ENCODE data around the gene LRRC43. TPM values are rescaled to one million over a fixed set of nuclear protein-coding genes. Genes with fewer than 3 reads are reported as not detected.
A peak's percentile ranks its signal among the peaks of the same experiment; 100 is the strongest.

Gene LRRC43
- polyA plus RNA-seq, 2 of the 4 experiments (the other 2 are of a cell fraction): 0.09 to 0.14 TPM

DNA sequence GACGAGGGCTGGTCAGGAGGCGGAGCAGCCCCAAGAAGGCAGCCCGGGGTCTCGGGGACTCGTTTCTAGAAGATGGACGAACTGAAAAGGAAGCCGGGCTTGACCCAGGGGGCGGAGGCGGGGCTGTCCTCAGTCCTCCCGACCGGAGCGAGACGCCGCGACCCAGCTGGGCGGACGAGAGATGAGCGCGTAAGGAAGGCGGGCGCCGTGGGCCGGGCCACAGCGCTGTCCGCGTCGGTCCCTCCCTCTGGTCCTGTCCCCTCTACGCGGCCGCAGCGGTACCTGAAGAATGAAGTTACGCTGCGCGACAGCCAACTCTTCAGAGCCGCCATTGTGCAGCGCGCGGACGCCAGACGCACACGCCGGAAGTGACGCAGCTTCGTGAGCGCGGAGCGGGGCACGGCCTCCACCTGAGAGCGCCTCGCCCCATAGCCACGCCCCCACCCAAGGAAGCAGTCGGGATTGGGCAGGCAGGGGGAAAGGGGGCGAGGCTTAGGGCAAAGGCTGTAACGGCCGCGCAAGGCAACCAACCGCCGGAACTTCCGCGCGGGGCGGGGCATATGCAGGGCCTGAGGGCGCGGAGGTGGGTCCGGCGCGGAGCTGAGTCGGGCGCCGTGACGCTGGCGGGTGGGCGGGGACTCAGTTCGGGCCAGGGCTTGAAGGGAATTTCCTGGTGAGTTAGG, 42.9 kb downstream of the LRRC43 start, which contains the start of gene DIABLO (continued):
- TF ChIP-seq PBX3 (IDR thresholded peaks at IDR 0.05) (peak; percentile 47; the same call in 1 of the 2 replicates), MAX (IDR thresholded peaks at IDR 0.05) (peak; percentile 72), NR3C1 (IDR thresholded peaks at IDR 0.05) (no peak), POLR2A (IDR thresholded peaks at IDR 0.05; ENCODE audit: low read length) (peak; percentile 95), HMGXB4 (CRISPR knock-in tag; IDR thresholded peaks at IDR 0.05; ENCODE audit: borderline replicate concordance) (no peak), NFE2L2 (conservative IDR thresholded peaks at IDR 0.05; ENCODE audit: low read length) (no peak), RAD21 (conservative IDR thresholded peaks at IDR 0.05 in 1 of 2, IDR thresholded peaks at IDR 0.05 in 1 of 2) (no peak), RNF2 (IDR thresholded peaks at IDR 0.05; ENCODE audit: borderline replicate concordance, low read depth) (no peak), EHF (CRISPR knock-in tag; IDR thresholded peaks at IDR 0.05) (no peak), MYC (IDR thresholded peaks at IDR 0.05; ENCODE audit: borderline replicate concordance, low read length) (0 out of 2 replicates have a peak, but pooled peaks have one; percentile 70), RCOR1 (IDR thresholded peaks at IDR 0.05; ENCODE audit: low read depth, low read length) (no peak), HDAC2 (IDR thresholded peaks at IDR 0.05) (no peak; the same call in 1 of the 2 replicates), HOXB13 (CRISPR knock-in tag; IDR thresholded peaks at IDR 0.05; ENCODE audit: low read depth) (no peak), PHF8 (IDR thresholded peaks at IDR 0.05; ENCODE audit: borderline replicate concordance, low read depth) (peak; percentile 99), ZNF302 (CRISPR knock-in tag; IDR thresholded peaks at IDR 0.05) (no peak), NPAS2 (CRISPR knock-in tag; IDR thresholded peaks at IDR 0.05; ENCODE audit: borderline replicate concordance) (no peak), EP300 (IDR thresholded peaks at IDR 0.05) (no peak), ESRRA (IDR thresholded peaks at IDR 0.05; ENCODE audit: borderline replicate concordance, low read length) (no peak), ZFP36 (IDR thresholded peaks at IDR 0.05; ENCODE audit: borderline replicate concordance, partially characterized antibody) (no peak), MAZ (IDR thresholded peaks at IDR 0.05; ENCODE audit: borderline replicate concordance, low read depth, low read length) (no peak)
- TF ChIP-seq, protein P1, sequence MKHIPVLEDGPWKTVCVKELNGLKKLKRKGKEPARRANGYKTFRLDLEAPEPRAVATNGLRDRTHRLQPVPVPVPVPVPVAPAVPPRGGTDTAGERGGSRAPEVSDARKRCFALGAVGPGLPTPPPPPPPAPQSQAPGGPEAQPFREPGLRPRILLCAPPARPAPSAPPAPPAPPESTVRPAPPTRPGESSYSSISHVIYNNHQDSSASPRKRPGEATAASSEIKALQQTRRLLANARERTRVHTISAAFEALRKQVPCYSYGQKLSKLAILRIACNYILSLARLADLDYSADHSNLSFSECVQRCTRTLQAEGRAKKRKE (CRISPR knock-in tag; IDR thresholded peaks at IDR 0.05; ENCODE audit: low read depth): no peak

DNA sequence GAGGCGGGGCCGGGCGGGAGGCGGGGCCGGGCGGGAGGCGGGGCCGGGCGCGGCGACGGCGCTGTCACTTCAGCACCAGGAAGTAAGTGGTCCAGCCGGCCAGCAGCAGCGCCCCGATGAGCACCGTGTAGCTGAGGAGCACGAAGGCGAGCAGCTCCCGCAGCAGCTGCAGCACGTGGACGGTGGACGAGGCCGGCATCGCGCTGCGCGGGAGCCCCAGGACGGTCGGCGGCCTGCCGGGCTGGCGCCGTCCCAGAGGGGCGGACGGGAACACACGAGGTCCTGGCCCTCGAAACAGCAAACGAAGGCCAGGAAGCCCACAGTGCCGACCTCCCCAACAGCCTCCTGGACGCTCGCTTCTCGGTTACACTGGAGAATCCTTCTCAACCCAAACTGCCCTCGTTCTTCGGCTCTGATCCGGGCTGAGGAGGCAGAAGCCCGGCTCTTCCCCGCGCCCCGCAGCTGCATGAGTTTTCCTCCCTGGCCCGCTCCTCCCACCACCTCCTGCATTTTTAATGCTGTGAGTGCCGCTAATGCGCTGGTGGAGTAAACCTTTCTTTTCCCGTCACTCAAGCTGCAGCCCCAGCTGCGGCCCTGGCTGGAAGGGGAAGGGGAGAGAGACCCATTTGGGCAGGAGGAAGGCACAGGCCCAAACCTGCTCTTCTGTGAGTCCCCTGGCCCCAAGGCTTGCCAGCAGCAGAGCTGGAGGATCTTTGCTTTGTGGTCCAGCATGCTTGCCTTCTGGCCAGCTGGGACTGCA, 43.6 kb downstream of the LRRC43 start:
- Histone ChIP-seq H3K4me3 (peak overlapping the region; percentile 47), H3K4me1 (peaks cover 15% of the 10 kb centered on the region), H3K9me3 (no peaks in the 10 kb centered on the region), H3K27ac (peak overlapping the region in 1 of 2 experiments; percentile 45; a peak in 2 of 6 replicates), H3K4me2 (peak overlapping the region; percentile 91)
- DNase-seq (ENCODE audit: low read depth in 1 of 2, low spot score in 1 of 2): no peak
- FAIRE-seq: no peak
- WGBS (ENCODE audit: missing lambda C conversion rate): 34% methylated on average over 37 of the region's 55 CpGs
- POLR2A ChIA-PET: interaction anchor here (0.5 to 2.2 kb wide), 22 partner anchors 9 to 310 kb away, joined by 3 to 15 read pairs (median 3); partner anchors contain the start of gene BCL7A
- ATAC-seq: peak in 1 of 2 experiments; percentile 78; a peak in 4 of 6 replicates
- CTCF ChIA-PET: interaction anchor here (0.6 to 1.7 kb wide), 4 partner anchors 13 to 55 kb away, joined by 3 to 6 read pairs (median 4); partner anchors contain the start of gene B3GNT4
- no peak for TF ChIP-seq ZSCAN20 (CRISPR knock-in tag; IDR thresholded peaks at IDR 0.05)
- TF ChIP-seq, protein P2, sequence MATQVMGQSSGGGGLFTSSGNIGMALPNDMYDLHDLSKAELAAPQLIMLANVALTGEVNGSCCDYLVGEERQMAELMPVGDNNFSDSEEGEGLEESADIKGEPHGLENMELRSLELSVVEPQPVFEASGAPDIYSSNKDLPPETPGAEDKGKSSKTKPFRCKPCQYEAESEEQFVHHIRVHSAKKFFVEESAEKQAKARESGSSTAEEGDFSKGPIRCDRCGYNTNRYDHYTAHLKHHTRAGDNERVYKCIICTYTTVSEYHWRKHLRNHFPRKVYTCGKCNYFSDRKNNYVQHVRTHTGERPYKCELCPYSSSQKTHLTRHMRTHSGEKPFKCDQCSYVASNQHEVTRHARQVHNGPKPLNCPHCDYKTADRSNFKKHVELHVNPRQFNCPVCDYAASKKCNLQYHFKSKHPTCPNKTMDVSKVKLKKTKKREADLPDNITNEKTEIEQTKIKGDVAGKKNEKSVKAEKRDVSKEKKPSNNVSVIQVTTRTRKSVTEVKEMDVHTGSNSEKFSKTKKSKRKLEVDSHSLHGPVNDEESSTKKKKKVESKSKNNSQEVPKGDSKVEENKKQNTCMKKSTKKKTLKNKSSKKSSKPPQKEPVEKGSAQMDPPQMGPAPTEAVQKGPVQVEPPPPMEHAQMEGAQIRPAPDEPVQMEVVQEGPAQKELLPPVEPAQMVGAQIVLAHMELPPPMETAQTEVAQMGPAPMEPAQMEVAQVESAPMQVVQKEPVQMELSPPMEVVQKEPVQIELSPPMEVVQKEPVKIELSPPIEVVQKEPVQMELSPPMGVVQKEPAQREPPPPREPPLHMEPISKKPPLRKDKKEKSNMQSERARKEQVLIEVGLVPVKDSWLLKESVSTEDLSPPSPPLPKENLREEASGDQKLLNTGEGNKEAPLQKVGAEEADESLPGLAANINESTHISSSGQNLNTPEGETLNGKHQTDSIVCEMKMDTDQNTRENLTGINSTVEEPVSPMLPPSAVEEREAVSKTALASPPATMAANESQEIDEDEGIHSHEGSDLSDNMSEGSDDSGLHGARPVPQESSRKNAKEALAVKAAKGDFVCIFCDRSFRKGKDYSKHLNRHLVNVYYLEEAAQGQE (IDR thresholded peaks at IDR 0.05): peak; percentile 79
- TF ChIP-seq E2F6 (IDR thresholded peaks at IDR 0.05; ENCODE audit: borderline replicate concordance, low read depth): peak; percentile 93
- no peak for TF ChIP-seq JUNB (IDR thresholded peaks at IDR 0.05)
- TF ChIP-seq PHF8 (IDR thresholded peaks at IDR 0.05; ENCODE audit: borderline replicate concordance, low read depth): no peak
- TF ChIP-seq TP53 (CRISPR knock-in tag; IDR thresholded peaks at IDR 0.05): peak; percentile 67; the same call in 1 of the 2 replicates
- TF ChIP-seq, protein P3, sequence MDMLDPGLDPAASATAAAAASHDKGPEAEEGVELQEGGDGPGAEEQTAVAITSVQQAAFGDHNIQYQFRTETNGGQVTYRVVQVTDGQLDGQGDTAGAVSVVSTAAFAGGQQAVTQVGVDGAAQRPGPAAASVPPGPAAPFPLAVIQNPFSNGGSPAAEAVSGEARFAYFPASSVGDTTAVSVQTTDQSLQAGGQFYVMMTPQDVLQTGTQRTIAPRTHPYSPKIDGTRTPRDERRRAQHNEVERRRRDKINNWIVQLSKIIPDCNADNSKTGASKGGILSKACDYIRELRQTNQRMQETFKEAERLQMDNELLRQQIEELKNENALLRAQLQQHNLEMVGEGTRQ (IDR thresholded peaks at IDR 0.05): 0 out of 2 replicates have a peak, but pooled peaks have one; percentile 20
